Measurements from ENCODE around the gene GALNT14.

Gene GALNT14

DNA sequence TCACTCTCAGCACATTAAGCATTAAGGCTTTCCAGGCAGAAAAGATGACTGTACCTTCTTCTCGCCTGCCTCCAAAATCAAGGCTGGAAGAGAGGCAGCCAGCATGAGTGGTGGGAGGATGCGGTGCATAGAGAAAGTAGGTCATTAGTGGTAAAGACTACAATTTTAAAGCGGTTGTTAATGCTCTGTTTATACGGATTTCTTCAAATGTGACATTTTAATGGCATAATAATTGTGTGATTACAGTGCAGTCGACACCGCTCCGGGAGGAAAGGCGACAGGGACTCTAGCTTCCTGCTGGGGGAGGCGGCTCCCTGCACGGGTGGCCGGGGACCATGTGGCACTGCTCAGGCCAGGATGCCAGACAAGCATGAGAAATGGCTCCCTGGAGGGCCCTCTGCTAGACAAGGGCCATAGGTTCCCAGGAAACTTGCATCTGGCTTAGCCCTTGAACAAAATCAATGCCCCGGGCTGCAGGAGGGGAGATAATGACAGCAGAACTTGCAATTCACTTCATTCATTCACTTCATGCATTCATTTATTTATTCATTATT, 129.6 kb downstream of the GALNT14 start:
- no peak for DNase-seq (ENCODE audit: low read depth)

DNA sequence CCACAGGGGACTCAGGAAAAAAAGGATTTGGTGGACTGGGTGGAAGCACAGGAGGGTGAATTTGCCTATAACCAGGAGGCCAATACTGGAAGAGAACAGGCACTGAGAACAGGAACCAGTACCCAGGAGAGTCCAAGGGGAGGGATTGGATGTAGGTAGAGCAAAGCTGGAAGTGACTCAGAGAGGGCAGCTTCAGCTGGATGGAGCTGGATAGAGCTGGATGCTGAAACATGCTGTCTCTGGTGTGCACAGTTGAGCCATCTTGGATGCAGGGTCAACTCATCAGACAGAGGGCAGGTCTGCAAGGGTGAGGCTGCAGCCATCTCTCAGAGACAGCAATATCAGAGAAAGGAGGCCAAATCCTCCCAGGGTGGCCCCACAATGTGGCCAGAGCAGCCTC, 134.0 kb downstream of the GALNT14 start:
- no peak for DNase-seq (ENCODE audit: low read depth)

DNA sequence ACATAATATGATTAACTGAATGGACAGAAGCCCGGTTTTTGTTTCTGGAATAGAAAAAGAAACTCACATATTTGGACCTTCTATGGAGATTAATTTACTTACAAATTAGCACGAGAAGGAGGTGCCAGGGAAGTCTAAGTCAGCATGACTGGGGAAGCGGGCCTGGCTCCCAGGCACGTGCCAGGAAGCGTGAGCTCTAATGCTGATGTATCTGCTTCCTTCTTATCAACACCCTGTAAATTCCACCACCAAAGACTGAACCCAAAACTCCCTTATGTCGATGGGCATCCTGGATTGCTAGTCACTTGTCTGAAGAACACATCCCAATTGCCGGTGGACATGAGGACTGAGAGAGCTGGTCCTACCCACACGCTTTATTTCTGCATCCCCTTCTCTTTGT, 134.5 kb downstream of the GALNT14 start:
- no peak for DNase-seq (ENCODE audit: low read depth)

DNA sequence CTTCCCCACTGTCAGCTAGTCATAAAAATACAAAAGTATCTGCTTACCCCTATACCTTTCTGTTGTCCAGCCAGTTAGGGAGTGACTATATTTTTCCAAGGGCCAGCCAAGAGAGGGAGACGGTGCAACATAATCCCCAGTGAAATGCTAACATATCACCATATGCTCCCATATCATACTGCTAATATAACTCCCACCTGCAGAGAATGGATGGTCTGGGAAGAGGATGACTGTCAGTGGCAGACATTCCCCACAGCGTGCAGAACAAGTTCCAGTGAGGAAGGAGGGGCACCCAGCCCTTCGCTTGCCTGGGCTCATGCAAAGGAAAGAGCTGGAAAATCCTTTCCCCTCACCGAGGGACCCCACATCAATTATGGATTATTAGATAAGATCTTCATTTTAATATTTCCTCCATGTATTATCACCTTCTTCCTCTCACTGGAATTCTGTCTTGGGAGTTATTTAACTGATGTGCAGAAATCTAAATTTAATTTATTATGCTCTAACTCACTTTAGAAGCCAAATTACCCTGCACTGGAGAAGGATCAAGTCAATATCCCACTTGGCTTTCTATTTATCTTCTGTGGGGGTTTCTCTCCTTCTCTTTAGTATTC, 135.6 kb downstream of the GALNT14 start:
- DNase-seq (ENCODE audit: low read depth): no peak

DNA sequence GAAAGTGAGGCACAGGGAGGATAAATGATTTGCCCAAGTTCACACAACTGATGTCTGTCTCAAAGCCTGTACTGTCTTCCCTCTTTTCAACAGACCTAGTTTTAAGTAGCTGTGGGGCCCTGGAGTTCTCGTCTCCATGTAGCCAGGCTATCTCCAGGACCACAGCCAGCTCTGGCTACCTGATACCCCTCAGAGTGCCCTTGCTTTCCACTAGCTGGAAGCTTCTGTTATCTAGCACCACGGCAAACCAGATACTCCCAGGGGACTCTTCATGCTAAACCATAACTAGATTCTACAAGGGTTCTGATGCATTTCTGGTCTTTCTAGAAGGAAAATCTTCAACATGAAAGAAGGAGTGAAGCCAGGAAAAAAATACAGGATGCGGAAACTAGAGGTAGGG, 137.3 kb downstream of the GALNT14 start:
- DNase-seq (ENCODE audit: low read depth): no peak

DNA sequence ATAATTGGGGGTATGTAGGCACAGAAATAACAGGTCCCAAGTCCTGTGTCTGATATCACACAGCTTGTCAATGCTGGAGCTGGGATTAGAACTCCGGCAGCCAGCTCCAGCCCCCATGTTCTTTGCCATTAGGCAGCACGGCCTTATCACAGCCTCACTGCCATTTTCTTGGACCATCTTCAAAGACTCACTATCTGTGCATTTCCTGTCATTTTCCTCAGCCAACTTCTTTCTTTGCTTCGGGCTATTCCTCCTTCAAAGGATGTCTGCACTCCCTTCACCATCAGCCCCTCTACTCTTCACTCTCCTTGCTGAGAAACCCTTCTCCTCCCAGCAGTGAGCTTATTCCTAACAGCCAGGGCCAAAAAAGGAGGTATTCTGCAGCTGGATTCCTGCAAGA, 139.6 kb downstream of the GALNT14 start:
- DNase-seq (ENCODE audit: low read depth): no peak

DNA sequence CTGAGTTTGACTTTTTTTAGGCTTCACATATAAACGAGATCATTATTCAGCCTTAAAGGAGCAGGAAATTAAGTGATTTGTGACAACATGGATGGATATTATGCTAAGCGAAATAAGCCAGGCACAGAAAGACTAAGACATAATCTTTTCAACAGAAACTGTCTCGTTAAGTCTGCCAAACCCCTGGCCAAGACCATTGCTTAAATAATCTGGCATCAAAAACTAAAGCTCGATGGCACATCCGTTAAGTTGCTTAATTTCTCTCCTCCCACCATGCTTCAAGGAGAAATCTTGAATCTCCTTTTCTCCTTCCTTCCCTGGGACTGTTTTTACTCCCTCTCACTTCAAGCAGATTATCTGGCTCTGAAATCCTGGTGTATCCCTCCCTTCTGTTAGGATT, 140.3 kb downstream of the GALNT14 start:
- DNase-seq (ENCODE audit: low read depth): no peak

DNA sequence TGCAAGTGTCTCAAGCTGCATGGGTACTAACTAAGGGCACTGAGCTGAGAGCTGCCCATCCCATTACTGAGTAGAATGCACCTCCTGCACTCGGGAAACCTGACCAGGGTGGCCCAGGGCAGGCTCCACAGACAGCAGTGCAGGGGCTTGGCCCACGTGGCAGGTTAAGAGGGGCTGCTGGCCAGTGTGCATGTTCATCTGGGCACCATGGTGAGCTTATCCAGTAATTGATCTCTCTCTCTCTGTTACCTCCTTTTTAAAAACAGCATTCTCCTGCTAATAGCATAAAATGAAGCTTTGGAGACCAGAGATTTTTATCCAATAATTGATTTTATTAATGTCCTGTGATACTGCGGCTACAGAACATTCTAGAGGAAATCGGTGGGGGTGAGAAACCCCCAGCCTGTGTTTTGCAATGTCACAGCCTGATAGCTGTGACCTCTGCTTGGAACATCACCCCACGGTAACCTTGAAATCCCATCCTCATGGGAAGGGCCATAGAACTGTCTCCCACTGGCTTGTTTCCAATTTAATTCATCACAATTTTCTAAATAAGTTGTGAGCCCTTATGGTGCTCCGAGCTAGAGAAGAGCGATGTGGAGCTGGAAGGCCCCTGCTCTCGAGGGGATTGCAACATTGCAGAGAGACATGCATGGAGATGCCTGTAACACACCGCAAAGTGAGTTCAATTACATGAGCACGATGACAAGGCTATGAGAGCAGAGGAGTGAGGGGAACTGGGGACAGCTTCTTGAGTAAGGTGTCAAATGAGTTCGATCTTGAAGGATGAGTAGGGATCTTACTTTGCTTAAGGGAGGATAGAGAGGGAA, 143.8 kb downstream of the GALNT14 start:
- no peak for DNase-seq (ENCODE audit: low read depth)

DNA sequence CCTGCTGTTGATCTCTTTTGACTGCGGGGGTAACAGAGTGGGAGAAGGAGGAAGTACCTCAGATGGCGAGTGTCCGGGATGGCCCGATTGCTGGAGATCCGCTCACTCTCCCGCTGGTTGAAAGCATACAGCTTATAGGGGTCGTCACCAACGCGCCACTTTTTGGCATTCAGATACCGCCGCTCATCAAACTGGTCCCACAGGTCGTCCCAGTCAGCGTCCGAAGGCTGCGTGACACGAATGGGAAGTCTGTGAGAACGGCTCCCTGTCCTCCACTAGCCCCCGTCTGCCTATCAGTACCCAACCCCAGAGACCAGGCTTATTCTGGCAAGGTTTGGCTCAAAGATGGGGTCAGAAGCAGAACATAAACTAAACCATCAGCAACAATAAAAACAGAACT, 145.5 kb downstream of the GALNT14 start:
- no peak for DNase-seq (ENCODE audit: low read depth)

DNA sequence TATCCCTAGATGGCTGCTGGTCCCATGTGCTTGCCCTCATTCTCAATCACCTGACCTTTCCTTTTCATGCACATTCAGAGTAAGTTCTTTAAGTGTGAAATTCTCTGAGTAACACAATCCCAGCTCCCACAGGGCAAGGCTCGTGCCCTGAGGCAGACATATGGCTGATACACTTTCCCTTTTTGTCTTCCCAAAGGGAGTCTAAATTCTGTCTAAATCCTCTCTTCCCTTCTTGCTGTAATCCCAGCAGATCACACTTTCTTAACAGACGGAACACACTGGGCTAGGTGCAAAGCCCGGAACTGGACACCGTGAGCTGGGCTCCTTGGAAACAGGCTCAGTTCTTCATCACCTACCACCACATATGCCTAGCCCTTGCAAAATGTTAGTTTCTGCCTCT, 147.6 kb downstream of the GALNT14 start:
- no peak for DNase-seq (ENCODE audit: low read depth)

DNA sequence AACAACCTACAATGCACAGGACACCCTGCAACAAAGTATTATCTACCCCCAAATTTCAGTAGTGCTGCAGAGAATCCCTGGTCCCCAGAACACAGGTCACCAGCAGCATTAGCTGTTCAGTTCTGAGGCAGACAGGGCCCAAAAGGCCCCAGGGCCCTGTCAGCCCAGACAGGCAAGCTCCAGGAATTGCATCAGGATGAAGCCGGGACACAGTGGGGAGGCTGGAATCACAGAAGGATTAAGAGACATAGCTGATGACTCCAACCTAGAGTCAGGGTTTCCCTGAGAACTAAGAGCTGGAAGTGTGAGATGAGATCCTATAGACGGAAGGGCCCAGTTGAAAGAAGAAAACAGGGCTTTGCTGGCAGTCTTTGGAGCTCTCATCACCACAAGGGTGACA, 148.1 kb downstream of the GALNT14 start:
- DNase-seq (ENCODE audit: low read depth): no peak

DNA sequence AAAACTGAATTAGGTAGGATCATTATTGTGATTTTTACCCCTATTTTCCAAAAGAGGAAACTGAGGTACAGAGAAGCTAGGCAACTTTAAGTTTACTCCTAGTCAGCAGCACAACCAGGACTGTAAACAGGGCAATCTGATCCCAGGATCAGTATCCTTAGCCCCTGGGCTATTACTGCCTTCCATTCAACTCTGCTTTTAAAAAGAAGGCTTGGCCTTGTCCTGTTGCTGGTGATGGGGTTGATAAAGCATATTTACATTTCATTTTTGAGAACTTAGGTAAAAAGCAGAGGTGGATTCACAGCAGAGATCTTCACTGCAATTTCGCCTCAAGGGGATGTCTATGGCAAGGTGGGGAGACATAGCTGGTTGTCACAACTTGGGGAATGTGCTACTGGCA, 148.5 kb downstream of the GALNT14 start:
- no peak for DNase-seq (ENCODE audit: low read depth)

DNA sequence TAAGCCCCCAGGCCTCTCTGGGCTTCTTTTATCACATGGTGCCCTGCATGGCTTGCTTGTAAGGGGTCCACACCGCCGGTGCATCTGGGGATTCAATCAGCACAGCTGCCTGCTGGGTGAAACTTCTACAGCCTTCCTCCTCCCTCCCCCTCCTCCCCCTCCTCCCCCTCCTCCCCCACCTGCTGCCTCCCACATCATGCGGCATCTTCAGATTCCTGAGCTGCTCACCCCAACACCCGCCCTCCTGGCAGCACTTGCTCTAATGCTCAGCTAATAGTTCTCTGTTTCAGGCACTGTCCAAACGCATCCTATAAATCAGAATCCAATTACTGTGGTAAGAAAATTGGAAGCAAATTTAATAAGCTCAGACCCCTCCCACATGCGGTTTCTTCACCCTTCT, 150.7 kb downstream of the GALNT14 start:
- DNase-seq (ENCODE audit: low read depth): no peak

DNA sequence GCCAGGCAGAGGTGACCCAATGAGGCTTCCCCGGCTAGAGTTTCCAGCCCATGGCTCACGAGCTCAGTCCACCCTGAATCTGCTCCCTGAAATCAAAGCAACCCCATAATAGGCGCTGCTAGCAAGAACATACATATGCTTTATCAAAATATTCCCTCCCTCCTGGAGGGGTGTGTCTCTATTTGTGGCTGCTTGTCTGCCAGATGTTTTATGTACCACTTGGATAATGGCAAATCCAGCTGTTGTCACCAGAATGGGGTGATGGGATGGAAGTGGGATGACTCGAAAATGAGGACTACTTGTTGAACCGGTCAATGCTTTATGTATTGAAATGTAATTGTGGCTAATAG, 152.0 kb downstream of the GALNT14 start:
- no peak for DNase-seq (ENCODE audit: low read depth)

DNA sequence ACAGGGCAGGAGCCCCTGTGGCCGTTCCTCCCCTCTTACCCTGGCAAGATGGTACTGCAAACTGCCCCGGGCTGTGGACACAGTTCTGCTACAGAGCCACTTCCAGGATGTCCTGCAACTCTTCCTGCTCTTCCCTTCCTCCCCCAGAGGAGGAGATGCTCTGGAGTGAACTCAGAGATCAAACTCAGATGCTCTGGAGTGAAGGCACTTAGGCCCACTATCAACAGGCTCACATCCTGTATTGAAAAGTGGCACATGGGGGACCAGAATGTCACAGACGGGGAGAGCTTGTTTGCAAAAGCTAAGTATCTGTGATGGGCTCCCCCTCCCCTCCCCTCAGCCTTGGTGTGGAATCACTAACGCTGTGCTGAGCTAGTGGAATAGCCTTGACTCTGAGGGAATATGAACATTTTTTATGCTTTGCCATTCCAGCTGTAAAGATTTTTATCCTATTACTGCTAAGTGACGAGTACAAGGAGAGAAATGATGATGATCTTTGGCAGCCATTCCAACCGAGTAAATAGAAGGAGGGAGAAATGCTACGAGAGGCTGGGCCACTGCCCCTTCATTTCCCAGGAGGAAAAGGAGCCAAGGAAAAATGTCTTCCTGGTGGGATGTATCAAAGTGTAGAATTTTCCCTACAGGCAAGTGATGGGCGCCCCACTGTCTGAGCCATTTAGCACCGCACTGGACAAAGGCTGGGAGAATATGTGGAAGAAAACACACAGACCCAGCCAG, 152.6 kb downstream of the GALNT14 start:
- no peak for DNase-seq (ENCODE audit: low read depth)

DNA sequence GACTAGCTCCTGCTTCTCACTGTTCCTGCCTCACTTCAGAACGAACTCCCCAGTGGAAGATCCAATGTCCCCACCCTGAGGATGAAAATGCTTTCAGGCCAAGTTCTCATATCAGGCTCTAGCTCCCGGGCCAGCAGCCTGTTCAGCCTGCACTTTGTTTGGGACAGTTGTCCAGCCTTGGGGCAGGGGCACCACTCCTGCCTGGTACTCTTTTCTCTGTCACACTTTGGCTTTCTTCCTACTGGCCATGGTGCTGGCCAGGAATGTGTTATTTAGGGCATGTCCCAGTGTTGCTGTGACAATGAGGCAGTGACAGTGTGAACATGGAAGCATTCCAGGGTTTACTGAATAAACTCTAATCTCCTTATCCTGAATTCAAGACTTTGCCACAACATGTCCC, 154.1 kb downstream of the GALNT14 start:
- DNase-seq (ENCODE audit: low read depth): no peak

DNA sequence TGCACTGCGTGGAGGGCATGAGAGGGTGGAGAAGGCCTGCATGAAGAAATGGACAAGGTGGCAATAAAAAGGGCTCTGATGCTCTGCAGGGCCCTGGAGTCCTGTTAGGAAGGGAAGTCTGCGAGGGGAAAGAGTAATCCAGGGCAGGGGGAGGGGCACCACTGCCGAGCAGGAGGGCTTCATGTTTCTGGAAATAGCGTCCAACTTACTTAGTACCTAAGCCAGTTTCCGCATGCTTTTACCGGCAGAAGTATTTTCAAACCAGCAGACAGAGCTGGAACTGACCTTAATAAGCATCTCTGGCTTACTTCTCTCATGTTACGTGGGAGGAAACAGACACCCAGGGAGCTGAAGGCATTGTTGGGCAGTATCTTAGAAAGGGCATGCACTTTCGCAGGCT, 156.7 kb downstream of the GALNT14 start:
- DNase-seq (ENCODE audit: low read depth): no peak

DNA sequence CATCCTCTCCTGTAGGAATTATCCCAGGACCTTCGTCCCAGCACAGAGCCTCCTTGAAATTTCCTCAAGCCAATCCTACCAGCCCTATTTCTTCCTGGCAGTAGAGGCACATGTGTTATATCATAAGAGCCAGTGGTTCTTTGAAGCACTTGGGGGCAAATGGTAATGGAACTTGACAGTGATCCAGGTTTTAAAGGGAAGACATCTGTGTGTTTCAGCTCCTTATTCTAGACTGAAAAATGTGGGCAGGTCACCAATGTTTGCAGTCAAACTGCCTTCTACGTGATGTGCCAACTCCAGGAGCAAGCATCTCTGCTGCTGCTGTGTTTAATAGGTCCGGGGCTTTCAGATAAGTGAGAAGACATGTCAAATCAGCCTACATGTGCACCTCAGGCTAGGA, 157.1 kb downstream of the GALNT14 start:
- DNase-seq (ENCODE audit: low read depth): no peak

DNA sequence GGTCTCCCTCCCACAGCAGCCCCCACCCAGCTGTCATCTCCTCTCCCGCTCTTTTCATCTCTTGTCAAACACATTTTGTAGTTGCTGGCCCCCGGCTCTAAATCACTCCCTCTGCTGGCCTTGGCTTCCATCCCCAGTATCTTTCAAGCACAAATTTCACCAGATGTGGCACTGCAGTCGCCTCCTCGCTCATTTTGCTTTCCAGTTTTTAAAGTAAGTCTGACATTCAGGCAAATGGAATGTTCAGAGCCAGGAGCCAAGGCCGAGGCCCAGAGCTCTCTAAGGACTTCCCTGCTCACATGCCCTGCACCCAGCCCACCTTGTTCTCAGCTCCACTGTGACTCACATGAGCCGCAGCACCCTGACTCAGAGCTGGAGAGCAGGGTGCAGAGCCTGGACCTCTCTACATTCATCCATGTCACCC, 158.4 kb downstream of the GALNT14 start:
- no peak for DNase-seq (ENCODE audit: low read depth)

DNA sequence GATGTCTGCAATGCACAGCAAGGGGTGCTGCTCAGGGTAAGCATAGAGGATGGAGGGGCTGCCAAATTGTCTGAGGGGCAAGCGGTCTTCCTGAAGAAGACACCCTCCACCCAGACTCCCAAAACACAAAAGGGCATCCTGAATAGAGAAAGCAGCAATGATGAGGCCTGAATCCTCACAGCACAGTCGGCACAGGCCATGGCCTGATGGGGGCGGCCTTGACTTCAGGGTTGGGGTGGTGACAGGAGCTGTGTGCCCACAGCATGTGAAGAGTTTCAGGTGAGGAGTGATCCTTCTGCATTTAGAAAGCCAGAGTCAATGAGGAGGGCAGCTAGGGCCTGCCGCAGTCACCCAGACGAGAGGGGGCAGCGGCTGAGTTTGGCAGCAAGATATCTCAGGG, 159.4 kb downstream of the GALNT14 start:
- DNase-seq (ENCODE audit: low read depth): no peak

DNA sequence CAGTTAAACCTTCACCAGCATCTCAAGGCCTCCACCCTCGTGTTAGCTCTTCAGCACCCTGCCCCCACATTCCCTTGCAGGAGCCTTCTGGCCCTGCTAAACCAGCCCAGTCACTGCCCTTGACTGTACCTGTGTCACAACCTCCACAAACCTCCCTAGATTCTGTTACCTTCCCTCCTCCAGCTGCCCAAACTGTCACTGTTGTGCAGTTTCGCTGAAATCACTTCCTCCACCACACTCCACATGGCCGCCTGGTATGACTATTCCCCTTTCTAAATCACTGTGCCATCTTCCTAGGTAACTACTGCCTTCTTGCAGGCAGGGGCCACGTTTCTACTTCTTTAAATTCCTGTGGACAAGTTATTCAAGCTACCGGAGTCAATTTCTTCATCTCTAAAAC, 160.2 kb downstream of the GALNT14 start:
- DNase-seq (ENCODE audit: low read depth): no peak

DNA sequence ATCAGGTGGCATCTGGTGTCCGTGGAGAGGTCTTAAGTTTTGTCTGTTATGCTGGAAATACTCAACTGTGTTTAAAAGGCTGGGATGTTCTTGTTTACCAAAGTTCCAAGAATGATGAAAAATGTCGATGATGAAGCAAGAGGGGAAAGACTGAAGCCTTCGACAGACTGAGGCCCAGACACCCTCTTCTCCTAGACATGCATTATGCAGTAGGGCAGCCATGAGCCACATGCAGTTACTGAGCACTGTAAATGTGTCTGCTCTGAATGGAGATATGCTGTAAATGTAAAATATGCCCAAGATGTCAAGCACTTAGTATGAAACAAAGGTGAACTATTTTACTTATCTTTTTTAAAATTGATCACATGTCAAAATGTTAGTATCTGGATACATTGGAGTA, 163.1 kb downstream of the GALNT14 start:
- DNase-seq (ENCODE audit: low read depth): no peak

DNA sequence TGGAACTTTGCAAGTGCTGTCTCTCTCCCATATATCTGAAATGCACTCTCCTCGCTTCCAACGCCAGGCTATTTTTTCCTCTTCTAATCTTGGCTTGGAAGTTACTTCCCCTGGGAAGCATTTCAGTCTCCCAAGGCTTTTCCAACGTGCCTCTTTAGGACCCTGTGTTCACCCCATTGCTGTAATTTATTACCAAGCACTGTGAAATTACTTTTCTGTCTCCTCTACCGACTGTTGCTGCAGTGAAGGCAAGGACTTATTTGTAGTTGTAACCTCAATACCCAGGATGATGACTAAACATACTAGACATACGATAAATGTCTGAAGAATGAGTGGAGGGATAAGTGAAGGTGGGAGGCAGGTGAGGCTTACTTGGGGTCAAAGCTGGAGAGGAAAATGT, 163.7 kb downstream of the GALNT14 start:
- DNase-seq (ENCODE audit: low read depth): no peak
